GM19452 (cell line): ENCODE data around the gene TCF25.
"Not testable (repeated sequence)": the region's sequence is repeated elsewhere in the genome, so short reads cannot be mapped to it uniquely, and the experiment has no call there.

Experiments used
- ATAC-seq: cut with Tn5 transposase; IDR thresholded peaks from one replicate; pipeline ENCODE4 v1.9.1; 2021; ENCODE audit not compliant: unreplicated experiment

The TCF25 gene

DNA sequence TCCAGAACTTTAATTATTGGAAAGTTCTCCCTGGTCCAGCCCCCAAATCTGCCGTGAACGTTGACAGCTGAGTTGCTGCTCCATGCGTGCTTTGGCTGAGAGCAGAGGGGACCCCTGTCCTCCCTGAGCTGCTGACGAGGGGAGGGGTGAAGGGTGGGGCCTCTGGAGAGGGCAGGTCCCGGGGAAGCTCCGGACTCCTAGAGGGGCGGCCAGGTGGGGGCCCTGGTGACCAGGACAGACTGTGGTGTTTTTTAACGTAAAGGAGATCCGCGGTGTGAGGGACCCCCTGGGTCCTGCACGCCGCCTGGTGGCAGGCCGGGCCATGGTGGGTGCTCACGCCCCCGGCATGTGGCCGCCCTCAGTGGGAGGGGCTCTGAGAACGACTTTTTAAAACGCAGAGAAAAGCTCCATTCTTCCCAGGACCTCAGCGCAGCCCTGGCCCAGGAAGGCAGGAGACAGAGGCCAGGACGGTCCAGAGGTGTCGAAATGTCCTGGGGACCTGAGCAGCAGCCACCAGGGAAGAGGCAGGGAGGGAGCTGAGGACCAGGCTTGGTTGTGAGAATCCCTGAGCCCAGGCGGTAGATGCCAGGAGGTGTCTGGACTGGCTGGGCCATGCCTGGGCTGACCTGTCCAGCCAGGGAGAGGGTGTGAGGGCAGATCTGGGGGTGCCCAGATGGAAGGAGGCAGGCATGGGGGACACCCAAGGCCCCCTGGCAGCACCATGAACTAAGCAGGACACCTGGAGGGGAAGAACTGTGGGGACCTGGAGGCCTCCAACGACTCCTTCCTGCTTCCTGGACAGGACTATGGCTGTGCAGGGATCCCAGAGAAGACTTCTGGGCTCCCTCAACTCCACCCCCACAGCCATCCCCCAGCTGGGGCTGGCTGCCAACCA, 45.3 kb downstream of the TCF25 start, which contains the start of gene MC1R:
Gene MC1R, plus strand, starts transcription at position 410 of the 895 bp plus-strand sequence. Its CDS starts 397 bp downstream, at position 807.
- no peak for ATAC-seq

DNA sequence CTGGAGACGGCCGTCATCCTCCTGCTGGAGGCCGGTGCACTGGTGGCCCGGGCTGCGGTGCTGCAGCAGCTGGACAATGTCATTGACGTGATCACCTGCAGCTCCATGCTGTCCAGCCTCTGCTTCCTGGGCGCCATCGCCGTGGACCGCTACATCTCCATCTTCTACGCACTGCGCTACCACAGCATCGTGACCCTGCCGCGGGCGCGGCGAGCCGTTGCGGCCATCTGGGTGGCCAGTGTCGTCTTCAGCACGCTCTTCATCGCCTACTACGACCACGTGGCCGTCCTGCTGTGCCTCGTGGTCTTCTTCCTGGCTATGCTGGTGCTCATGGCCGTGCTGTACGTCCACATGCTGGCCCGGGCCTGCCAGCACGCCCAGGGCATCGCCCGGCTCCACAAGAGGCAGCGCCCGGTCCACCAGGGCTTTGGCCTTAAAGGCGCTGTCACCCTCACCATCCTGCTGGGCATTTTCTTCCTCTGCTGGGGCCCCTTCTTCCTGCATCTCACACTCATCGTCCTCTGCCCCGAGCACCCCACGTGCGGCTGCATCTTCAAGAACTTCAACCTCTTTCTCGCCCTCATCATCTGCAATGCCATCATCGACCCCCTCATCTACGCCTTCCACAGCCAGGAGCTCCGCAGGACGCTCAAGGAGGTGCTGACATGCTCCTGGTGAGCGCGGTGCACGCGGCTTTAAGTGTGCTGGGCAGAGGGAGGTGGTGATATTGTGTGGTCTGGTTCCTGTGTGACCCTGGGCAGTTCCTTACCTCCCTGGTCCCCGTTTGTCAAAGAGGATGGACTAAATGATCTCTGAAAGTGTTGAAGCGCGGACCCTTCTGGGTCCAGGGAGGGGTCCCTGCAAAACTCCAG, 46.4 kb downstream of the TCF25 start:
- no peak for ATAC-seq

DNA sequence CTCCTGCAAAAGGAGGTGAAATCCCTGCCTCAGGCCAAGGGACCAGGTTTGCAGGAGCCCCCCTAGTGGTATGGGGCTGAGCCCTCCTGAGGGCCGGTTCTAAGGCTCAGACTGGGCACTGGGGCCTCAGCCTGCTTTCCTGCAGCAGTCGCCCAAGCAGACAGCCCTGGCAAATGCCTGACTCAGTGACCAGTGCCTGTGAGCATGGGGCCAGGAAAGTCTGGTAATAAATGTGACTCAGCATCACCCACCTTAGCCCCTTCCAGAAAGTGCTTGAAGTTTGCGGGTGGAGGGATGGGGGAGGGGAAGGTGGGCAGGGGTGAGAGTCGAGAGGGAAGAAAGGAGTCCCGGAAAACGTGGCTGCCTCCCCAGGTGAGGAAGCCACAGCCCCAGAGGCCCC, 47.3 kb downstream of the TCF25 start:
- no peak for ATAC-seq

DNA sequence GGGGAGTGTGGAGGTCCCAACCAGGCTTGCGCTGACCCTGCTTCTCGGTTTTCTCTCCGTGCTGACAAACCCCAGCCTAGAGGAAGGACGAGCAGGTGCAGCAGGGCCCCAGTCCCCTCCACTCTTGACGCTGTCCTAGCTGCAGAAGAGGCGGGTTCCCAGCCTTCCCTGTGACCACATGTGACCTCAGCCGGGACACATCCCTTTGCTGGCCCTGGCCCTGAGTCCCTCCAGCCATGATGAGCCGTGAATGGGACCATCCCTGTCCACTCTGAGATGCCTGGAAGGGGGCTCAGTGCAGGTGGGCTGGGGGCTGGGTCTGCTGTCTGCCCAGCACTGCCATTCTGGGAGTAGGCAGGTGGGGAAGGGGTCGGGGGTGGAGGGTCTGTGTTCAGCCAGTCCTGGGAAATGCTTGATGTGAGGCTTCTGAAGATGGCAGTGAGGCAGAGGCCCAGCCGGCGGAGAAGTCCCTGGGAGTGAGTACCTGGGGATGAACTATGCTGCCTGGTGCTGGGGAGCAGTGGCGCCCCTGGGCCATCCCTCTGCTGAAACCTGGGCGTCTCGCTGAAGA, 47.8 kb downstream of the TCF25 start:
- ATAC-seq: no peak

DNA sequence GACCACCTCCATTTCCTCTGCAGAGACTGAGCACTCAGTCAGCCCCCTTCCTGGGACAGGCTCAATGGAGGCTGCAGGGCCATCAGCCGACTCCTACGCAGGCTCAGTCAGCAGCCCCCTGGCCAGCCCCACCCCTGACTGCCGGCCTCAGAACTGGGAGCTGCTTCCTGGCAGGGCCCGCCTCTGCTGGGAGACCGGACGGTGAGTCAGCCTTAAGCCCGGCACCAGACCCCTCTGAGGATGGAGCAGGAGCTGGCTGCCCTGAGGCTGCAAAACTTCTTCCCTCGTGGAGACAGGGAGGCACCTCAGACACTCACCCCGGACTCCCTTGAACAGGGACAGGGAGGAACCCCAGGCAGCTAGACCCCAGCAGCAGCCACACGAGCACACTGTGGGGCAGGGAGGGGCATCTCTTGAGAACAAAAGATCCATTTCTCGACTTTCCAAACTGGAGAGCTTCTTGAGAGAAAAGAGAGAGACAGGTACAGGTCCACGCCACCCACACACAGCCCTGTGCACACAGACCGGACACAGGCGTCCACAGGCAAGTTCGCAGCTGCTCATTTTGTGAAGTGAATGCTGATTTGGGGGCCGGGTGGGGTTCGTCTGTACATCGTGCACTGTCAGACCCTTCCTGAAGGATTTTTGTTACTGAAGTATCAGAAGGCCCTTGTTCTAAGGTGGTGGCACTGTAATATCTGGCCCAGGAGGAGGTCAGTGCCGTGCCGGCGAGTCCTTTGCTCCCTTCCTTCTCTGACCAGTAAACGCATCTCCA, 48.5 kb downstream of the TCF25 start:
- no peak for ATAC-seq

DNA sequence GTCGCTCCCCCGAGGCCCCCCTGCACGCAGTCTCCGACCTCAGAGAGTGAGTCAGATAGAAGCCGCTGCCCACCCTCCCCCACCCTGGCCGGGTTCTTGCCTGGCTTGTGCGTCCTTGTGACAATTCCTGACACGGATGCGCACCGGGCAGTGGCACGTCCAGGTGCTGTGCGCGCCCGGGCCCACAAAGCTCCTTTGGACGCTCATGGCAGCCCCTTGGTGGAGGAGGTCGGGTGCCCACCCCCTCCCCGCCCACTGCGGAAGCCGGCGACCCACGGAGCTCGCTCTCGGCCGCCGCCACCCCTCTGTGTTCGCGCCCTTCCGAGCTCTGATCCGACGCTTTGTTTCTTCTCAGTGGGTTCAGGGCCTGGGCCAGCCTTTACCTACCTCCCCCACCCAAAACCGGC, 49.1 kb downstream of the TCF25 start:
- no peak for ATAC-seq

DNA sequence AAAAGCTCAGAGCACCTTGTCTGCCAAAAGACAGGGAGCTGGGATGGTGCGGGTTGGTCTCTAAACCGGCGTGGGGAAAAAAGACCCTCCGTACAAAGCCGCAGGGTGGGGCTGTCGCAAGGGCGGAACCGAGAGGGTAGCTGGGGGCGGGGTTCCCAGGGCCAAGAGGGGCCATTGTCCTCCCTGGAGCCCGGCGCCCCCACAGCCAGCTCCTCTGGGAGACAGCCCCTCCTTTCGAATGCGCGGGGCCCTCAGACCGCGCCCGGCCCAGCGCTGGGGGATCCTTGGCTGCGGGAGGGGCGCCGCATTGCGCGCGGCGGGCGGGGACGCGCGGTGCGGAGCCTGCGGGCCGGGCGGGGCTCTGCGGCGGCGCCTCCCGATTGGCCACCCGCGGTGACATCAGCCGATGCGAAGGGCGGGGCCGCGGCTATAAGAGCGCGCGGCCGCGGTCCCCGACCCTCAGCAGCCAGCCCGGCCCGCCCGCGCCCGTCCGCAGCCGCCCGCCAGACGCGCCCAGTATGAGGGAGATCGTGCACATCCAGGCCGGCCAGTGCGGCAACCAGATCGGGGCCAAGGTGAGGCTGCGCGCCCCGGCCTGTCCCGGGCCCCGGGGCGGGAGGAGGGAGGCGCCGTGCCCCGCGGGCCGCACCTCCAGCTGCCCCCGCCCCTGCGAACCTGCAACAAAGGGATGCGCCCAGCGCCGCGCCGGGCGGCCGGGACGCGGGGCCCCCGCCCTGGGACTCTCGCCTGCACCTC, 49.7 kb downstream of the TCF25 start, which contains the start of gene TUBB3:
Gene TUBB3, plus strand, starts transcription at position 459 of the 756 bp plus-strand sequence. Its CDS starts 60 bp downstream, at position 519.
- no peak for ATAC-seq

DNA sequence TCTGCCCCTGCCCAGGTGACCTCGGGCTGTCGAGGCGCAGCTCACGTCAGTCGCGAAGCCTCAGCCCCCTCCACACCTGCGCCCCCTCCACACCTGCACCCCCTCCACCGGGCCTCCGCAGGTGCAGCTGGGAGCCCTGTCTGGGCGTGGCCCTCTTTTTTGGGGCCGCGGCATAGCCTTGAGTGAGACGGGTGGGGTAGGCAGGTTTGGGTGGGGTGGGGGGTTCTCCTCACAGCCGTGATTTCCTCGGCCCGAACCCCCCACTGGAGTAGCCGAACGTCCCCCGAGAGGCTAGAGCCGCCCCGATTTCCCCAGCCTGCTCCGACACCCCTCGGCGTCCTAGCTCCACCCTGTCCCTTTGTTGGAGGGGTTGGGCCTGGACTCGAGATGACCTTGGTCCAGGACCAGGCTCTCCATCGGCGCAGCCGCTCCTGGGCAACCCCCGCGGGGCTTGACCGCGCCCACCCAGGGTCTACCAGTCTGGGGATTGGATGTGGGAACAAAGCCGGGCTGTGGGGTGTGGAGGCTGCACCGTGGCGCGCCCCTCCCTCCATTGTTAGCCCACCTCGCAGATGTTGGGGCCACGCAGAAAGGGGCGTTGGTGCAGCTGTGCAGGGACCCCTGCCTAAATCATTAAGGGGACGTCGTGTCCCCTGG, 50.4 kb downstream of the TCF25 start:
- no peak for ATAC-seq

DNA sequence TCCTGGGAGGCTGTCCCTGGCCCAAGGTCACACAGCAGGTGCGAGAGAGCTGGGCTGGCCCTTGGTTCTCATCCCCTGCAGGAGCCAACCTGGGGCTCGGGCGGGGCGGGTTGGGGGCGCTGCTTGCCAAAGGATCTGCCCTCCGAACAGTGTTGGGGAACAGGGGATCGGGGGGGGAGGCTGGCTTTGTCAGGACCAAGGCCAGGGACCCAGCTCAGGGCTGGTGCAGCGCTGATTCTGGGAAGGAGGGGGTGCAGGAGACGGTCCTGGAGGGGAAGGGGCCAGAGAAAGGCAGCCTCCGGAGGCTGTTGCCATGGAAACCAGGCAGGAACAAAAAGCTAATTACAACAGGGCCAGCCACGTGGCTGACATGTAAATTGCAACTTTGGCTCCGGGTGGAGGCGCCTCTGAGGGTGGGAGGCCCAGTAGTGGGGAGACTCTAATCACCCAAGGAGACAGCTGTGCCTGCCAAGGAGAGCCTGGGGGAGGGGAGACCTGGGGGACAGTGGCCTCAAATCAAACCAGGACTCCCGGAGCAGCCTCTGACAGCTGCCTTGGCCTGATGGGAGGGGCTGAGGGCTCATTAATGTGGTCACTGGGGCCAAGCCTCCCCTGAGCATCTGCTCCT, 51.0 kb downstream of the TCF25 start:
- ATAC-seq: no peak

DNA sequence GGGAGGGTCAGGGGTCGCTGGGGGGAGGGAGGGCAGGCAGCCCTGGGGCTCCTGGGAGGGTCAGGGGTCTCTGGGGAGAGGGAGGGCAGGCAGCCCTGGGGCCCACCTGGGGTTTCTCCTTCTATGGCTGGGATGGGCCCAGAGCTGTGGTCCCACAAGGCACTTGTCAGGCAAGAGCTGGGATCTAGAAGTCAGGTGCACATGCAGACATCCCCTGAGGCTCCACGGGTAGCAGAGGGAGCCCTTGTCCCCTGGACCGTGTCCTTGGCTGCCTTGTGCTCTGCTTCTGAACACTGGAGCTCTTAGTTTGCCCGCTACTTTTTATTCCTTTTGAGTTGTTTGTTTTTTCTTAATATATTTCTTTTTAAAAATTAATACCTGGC, 51.5 kb downstream of the TCF25 start:
- no peak for ATAC-seq

DNA sequence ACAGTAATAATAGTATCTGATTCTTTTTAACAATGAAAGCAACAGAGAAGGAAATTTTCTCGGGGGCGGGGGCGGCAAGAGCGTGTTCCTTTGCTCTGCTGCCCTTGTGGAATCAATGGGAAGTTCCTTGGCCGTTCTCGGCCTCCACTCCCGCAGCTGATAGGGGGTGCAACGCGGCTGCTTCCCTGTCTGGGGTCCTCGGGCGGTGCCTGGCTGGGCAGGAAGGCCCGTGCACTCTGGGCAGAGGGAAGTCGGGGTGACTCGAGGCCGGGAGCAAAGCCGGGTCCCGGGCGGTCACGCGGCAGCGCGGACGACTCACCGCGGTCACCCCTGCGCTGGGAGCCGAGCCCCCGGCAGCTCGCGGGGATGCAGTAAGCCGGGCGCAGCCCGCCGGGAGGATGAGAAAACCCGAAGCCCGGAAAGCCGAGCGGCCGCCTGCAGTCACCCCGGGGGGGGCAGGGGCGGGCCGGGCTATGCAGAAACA, 52.2 kb downstream of the TCF25 start:
- ATAC-seq: no peak

DNA sequence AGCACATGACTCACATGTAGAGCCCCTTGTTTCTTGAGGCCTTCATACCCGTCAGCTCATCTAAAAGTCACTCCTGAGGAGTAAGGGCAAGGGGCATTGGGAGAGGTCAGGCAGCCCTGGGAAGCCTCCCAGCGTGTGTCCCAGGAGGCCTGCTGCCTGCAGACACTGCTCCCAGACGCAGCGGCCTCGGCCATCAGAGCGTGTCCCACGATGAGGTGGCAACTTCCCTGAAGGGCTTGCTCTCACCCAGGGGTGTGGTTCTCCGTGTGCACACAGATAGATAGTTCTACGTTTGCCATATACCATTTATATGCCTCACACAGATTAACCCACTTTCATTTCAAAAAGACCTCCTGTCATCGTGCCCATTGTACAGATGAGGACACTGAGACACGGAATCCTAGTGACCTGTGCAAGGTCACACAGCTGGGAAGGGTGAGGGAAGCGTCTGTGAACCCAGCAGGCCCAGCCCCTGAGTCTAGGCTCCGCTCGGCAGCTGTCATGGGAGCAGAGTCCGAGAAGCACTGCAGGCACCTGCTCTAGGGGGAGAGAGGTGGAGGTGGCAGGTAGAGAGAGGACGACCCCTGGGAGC, 58.0 kb downstream of the TCF25 start:
- no peak for ATAC-seq

DNA sequence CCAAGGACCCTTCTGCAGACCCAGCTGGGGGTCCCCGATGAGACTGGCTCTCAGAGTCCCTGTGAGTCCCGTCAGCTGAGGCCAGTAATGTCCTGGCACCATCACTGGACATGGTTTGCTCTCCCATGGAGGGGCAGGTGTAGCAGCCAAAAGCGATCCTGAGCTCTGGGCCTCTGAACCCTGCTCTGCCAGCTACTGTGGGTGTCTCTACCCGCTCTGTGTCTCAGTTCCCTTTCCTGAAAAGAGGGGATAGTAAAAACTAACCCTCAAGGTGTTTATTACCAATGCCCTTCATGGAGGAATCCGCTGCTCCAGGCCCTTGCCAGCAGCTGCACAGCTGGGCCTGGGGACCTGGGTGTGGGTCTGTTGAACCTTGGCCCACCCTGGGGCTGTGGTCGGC, 58.6 kb downstream of the TCF25 start:
- ATAC-seq: no peak

DNA sequence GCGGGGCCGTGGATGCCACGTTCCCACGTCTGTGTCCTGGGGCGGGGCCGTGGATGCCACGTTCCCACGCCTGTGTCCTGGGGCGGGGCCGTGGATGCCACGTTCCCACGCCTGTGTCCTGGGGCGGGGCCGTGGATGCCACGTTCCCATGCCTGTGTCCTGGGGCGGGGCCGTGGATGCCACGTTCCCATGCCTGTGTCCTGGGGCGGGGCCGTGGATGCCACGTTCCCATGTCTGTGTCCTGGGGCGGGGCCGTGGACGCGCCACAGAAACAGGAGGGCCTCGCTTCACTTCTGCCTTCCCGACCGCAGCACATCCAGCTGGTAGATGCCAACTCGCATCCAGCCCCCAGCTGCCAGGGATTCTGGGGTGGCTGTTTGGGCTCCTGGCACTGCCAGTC, 60.6 kb downstream of the TCF25 start:
- ATAC-seq: not testable (repeated sequence)

DNA sequence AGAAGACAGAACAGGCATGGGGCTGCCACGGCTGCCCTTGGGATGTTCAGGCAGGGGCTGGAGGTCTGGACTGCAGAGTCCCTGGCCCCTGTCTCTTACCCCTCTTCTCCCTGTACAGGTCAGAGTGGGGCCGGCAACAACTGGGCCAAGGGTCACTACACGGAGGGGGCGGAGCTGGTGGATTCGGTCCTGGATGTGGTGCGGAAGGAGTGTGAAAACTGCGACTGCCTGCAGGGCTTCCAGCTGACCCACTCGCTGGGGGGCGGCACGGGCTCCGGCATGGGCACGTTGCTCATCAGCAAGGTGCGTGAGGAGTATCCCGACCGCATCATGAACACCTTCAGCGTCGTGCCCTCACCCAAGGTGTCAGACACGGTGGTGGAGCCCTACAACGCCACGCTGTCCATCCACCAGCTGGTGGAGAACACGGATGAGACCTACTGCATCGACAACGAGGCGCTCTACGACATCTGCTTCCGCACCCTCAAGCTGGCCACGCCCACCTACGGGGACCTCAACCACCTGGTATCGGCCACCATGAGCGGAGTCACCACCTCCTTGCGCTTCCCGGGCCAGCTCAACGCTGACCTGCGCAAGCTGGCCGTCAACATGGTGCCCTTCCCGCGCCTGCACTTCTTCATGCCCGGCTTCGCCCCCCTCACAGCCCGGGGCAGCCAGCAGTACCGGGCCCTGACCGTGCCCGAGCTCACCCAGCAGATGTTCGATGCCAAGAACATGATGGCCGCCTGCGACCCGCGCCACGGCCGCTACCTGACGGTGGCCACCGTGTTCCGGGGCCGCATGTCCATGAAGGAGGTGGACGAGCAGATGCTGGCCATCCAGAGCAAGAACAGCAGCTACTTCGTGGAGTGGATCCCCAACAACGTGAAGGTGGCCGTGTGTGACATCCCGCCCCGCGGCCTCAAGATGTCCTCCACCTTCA, 61.5 kb downstream of the TCF25 start:
- no peak for ATAC-seq

DNA sequence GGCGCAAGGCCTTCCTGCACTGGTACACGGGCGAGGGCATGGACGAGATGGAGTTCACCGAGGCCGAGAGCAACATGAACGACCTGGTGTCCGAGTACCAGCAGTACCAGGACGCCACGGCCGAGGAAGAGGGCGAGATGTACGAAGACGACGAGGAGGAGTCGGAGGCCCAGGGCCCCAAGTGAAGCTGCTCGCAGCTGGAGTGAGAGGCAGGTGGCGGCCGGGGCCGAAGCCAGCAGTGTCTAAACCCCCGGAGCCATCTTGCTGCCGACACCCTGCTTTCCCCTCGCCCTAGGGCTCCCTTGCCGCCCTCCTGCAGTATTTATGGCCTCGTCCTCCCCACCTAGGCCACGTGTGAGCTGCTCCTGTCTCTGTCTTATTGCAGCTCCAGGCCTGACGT, 62.2 kb downstream of the TCF25 start:
- not testable (repeated sequence) for ATAC-seq

DNA sequence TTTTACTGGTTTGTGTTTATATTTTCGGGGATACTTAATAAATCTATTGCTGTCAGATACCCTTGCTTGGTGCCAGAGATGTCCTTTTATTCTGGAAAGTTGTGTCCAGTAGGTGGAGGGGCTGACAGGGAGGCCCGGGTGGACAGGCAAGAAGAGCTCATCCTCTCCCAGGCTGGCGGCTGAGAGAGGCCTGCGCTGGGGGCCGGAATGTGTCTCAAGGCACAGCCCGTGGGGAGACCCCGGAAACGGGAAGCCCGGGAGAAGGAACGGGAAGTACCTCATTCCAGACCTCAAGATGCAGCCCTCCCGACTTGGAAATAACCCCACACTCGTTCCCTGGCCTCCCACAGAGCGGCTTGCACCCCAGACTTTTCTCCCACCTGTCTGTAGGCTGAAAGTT, 62.6 kb downstream of the TCF25 start:
- ATAC-seq: no peak
